GM10847 (cell line): Measurements from ENCODE around the gene RNF125.

Experiments used
- POLR2A ChIP-seq: IDR thresholded peaks from 2 replicates; pipeline ENCODE4 v1.6.1; 2011; ENCODE audit not compliant: insufficient read length; ENCODE audit errors: extremely low read depth

Gene RNF125

GRCh38 chr18:32019251-32019948 lies 775 bp downstream of the RNF125 start:
- TF ChIP-seq POLR2A: no peak

- no peak for TF ChIP-seq POLR2A
Measured at GRCh38 chr18:32021756-32022564, 3.3 kb downstream of the RNF125 start.

GRCh38 chr18:32025744-32026143 lies 7.1 kb downstream of the RNF125 start:
- no peak for TF ChIP-seq POLR2A

- TF ChIP-seq POLR2A: no peak
Measured at GRCh38 chr18:32026491-32027086, 8.0 kb downstream of the RNF125 start.

- no peak for TF ChIP-seq POLR2A
Measured at GRCh38 chr18:32029558-32029957, 10.9 kb downstream of the RNF125 start.

- TF ChIP-seq POLR2A: no peak
Measured at GRCh38 chr18:32032609-32033008, 14.0 kb downstream of the RNF125 start.

GRCh38 chr18:32036506-32037180 lies 18.0 kb downstream of the RNF125 start:
- no peak for TF ChIP-seq POLR2A

- no peak for TF ChIP-seq POLR2A
Measured at GRCh38 chr18:32037616-32038015, 19.0 kb downstream of the RNF125 start.

GRCh38 chr18:32040936-32041335 lies 22.3 kb downstream of the RNF125 start:
- TF ChIP-seq POLR2A: no peak

GRCh38 chr18:32042337-32042736 lies 23.7 kb downstream of the RNF125 start:
- TF ChIP-seq POLR2A: no peak

GRCh38 chr18:32048507-32049091 lies 30.0 kb downstream of the RNF125 start:
- TF ChIP-seq POLR2A: no peak

GRCh38 chr18:32049393-32050171 lies 31.0 kb downstream of the RNF125 start:
- no peak for TF ChIP-seq POLR2A

GRCh38 chr18:32056613-32057358 lies 38.2 kb downstream of the RNF125 start:
- no peak for TF ChIP-seq POLR2A
